GM18517 (cell line): ENCODE data around the gene PHYKPL.

Source experiments
- ATAC-seq: cut with Tn5 transposase; IDR thresholded peaks from one replicate; pipeline ENCODE4 v1.9.1; 2021; ENCODE audit warnings: mild to moderate bottlenecking, moderate library complexity; ENCODE audit not compliant: unreplicated experiment

Gene PHYKPL

GRCh38 chr5:178224403-178224802 is 8.2 kb downstream of the PHYKPL start:
- no peak for ATAC-seq

- ATAC-seq: no peak
These were observed 8.7 kb downstream of the PHYKPL start for GRCh38 chr5:178223828-178224335.

GRCh38 chr5:178223196-178223773 is 9.3 kb downstream of the PHYKPL start:
- ATAC-seq: no peak

- ATAC-seq: no peak
These were observed 10.3 kb downstream of the PHYKPL start for GRCh38 chr5:178222292-178222691.

- no peak for ATAC-seq
These were observed 10.7 kb downstream of the PHYKPL start for GRCh38 chr5:178221853-178222252.

- ATAC-seq: no peak
These were observed 11.3 kb downstream of the PHYKPL start for GRCh38 chr5:178221282-178221681.

GRCh38 chr5:178218827-178219226 is 13.8 kb downstream of the PHYKPL start:
- no peak for ATAC-seq

GRCh38 chr5:178218237-178218776 is 14.3 kb downstream of the PHYKPL start:
- ATAC-seq: no peak

GRCh38 chr5:178216779-178217178 is 15.8 kb downstream of the PHYKPL start:
- no peak for ATAC-seq

- ATAC-seq: no peak
These were observed 16.5 kb downstream of the PHYKPL start for GRCh38 chr5:178216088-178216534.

GRCh38 chr5:178215280-178216002 is 17.2 kb downstream of the PHYKPL start:
- ATAC-seq: no peak

GRCh38 chr5:178214160-178214803 is 18.3 kb downstream of the PHYKPL start:
- no peak for ATAC-seq

GRCh38 chr5:178213748-178214151 is 18.9 kb downstream of the PHYKPL start:
- ATAC-seq: no peak

- ATAC-seq: no peak
These were observed 19.6 kb downstream of the PHYKPL start for GRCh38 chr5:178213003-178213461.

- ATAC-seq: no peak
These were observed 20.2 kb downstream of the PHYKPL start for GRCh38 chr5:178212241-178213002.

- ATAC-seq: no peak
These were observed 21.2 kb downstream of the PHYKPL start for GRCh38 chr5:178211095-178212048.

- no peak for ATAC-seq
These were observed 21.9 kb downstream of the PHYKPL start for GRCh38 chr5:178210686-178211085.

GRCh38 chr5:178210073-178210535 is 22.5 kb downstream of the PHYKPL start:
- no peak for ATAC-seq

- no peak for ATAC-seq
These were observed 23.1 kb downstream of the PHYKPL start for GRCh38 chr5:178209334-178210072.
